Upper lobe of left lung (tissue), 4 donors: ENCODE measurements around the gene PPP1R3F.

Experiments used
- CTCF ChIP-seq, 6 experiments: fragments of 450-650 bp in 4 of 6; fragments of 200-600 bp in 2 of 6; sonication (generic) in 2 of 6; IDR thresholded peaks; one replicate each; pipeline ENCODE4 v1.5.1; 2016 to 2019; ENCODE audit warnings: antibody characterized with exemption in 6 of 6
- POLR2AphosphoS5 ChIP-seq, 2 donors: sonication (generic); formaldehyde crosslinking; IDR thresholded peaks; one replicate each; pipeline ENCODE4 v1.5.1; 2017; ENCODE audit warnings: antibody characterized with exemption in 2 of 2

GRCh38 chrX:49276207-49276606 is 6.6 kb downstream of the PPP1R3F start:
- no peak for TF ChIP-seq CTCF (IDR thresholded peaks at IDR 0.05)
- TF ChIP-seq POLR2AphosphoS5 (IDR thresholded peaks at IDR 0.05): no peak
